GM21723 (cell line): ENCODE results near the gene OPN5.
"Not testable (repeated sequence)": the region's sequence is repeated elsewhere in the genome, so short reads cannot be mapped to it uniquely, and the experiment has no call there.

Experiments
- ATAC-seq: cut with Tn5 transposase; IDR thresholded peaks from one replicate; pipeline ENCODE4 v1.9.1; 2021; ENCODE audit warnings: mild to moderate bottlenecking, moderate library complexity; ENCODE audit not compliant: unreplicated experiment

OPN5 gene, protein sequence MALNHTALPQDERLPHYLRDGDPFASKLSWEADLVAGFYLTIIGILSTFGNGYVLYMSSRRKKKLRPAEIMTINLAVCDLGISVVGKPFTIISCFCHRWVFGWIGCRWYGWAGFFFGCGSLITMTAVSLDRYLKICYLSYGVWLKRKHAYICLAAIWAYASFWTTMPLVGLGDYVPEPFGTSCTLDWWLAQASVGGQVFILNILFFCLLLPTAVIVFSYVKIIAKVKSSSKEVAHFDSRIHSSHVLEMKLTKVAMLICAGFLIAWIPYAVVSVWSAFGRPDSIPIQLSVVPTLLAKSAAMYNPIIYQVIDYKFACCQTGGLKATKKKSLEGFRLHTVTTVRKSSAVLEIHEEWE

DNA sequence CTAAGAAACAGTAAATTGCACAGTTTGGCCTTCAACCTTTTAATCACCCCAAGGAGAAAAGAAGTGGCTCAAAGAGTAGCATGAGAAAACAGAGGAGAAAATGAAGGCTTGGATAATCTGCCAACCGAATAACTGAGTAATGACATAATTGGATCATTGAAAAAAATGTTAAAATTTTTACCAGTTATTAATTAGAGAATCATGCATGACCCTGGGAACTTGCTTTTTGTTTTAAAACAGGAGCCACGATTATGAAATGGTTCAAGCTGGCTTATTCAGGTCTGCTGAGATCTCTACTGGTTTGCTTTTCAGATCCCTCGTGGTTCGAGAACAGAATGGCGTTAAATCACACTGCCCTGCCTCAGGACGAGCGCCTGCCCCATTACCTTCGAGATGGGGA is at the start of gene OPN5:
OPN5 (plus strand) TSS at position 301 of the 400 bp plus-strand sequence; CDS start at position 336, 35 bp downstream.
- no peak for ATAC-seq

DNA sequence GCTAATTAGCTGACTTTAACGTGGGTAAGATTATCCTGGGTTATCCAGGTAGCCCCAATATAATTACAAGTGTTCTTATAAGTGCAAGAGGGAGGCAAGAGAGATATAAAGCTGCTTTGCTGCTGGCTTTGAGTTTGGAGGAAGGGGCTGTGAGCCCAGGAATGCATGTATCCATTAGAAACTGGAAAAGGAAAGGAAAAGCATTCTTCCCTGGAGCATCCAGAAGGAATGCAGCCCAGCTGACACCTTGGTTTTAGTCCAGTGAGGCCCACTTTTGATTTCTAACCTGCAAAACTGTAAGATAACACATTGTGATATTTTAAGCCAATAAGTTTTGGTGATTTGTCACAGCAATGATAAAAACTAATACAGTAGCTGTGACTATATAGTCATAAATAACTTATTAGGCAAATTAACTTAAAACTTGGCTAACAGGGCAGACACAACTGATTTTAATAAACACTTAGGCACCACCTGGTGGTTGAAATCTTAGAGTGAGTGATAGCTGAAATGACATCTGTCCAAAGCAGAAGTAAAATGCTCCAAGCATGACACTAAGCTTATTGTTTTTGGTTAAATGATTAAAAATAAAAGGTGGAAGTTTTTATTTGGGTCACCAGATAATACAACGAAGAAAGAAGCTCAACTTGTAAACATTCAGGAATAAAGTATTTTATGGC is 47.8 kb upstream of the OPN5 start:
- ATAC-seq, result peak; percentile 66

DNA sequence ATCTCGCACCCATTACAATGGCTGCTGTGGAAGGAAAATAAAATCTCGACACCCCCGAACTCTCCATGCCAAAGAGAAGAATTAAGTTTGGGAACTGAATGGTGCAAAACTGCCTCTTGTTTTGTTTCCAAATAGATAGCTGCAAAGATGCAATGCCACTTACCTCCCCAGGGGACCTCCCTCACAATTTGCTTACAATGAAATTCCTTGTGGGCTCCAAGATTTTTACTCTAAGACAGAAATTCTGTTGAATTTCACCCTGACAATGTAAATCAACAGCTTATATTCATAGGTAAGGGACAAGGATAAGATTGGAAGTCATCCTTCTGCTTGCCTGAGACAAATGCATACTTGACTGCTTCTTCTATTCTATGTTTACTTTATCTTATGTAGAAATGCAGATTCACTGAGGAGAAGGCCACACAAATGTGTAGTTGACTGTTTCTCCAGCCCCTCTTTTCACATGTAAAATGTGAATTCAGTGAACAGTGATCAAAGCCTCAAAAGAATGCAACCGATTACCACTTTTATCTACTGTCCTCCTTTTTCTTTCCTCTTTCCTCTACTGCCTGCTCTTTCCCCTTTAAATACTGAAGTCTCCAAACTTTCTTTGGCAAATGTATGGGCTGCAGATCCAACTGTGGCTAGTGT is 46.9 kb upstream of the OPN5 start:
- no peak for ATAC-seq

GRCh38 chr6:47736083-47736700 is 45.6 kb upstream of the OPN5 start:
- no peak for ATAC-seq

DNA sequence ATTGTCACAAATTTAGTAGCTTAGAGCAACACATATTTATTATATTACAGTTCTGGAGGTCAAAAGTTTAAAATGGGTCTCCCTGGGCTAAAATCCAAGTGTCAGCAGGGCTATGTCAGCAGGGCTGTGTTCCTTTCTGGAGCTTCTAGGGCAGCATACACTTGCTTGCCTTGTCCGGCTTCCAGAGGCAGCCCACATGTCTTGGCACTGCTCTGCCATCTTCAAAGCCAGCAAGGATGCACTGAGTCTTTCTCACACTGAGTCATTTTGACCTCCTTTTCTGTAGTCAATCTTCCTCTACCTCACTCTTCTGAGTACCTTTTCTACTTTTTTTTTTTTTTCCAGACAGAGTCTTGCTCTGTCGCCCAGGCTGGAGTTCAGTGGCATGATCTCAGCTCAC is 44.4 kb upstream of the OPN5 start:
- no peak for ATAC-seq

DNA sequence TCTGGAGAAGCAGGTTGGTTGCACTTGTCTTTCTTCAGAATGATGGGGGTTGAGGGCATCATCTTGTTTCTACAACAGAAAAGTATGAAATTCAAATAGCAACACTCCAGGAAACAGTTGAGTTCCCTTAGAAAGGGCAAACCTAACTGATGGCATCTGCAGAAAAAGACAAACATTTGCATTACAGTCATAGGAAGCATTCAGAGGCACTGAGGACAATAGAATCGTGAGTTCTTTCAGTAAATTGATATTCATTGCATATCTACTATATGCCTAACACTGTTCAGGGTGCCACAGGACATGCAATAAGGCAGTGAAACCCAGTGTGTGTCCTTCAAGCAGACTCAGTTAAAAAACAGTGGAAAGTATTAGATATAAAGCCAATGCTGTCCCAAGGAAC is 41.1 kb upstream of the OPN5 start:
- ATAC-seq, result no peak

DNA sequence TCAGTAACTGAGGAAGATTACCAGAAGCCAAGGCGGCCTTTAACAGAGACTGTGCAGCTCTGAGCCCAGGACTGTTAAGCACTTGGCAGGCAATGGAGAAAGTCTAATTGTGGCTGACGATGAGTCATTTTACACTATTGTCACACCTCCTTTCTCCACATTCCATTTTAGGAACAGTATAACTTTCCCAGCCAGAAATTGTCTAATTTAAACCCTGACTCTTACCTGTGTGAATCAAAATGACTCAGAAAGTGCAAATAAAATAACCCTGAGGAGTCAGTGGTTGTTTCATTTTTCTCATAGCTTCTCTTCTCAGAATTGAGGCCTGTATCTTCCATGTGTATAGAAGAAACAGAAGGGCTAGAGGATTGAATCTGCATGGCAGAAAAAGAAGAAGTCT is 40.0 kb upstream of the OPN5 start:
- peak; percentile 51 for ATAC-seq

- ATAC-seq, result no peak
Measured at GRCh38 chr6:47743744-47744143, 38.1 kb upstream of the OPN5 start.

- not testable (repeated sequence) for ATAC-seq
Measured at GRCh38 chr6:47745269-47745668, 36.6 kb upstream of the OPN5 start.

- no peak for ATAC-seq
Measured at GRCh38 chr6:47749757-47750156, 32.1 kb upstream of the OPN5 start.

GRCh38 chr6:47752801-47753200 is 29.0 kb upstream of the OPN5 start:
- no peak for ATAC-seq

GRCh38 chr6:47759364-47759763 is 22.5 kb upstream of the OPN5 start:
- ATAC-seq, result no peak

DNA sequence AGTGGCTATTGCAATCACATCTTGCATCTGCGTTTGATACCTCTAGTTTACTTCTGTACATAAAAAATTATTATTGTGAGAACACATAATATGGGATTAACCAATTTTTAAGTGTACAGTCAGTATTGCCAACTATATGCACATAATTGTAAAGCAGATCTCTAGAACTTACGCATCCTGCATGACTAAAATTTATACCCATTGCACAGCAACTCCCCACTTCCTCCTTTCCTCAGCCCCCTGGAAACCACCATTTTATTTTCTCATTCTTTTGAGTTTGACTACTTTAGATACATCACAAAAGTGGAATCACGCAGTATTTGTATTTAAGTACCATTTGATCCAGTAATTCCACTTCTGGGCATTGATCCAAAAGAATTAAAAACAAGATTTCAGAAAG is 19.3 kb upstream of the OPN5 start:
- ATAC-seq, result no peak

DNA sequence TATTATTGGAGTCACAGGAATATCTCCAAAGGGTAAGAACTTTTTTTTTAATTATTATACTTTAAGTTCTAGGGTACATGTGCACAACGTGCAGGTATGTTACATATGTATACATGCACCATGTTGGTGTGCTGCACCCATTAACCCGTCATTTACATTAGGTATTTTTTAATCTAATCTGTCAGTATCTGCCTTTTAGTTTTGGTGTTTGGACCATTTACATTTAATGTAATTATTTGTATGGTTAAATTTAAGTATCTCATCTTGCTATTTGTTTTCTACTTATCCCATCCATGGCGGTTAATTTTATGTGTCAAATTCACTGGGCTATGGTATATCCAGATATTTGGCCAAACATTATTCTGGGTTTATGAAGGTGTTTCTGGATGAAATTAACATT is 15.4 kb upstream of the OPN5 start:
- ATAC-seq, result no peak

- ATAC-seq, result no peak
Measured at GRCh38 chr6:47767102-47767501, 14.7 kb upstream of the OPN5 start.

DNA sequence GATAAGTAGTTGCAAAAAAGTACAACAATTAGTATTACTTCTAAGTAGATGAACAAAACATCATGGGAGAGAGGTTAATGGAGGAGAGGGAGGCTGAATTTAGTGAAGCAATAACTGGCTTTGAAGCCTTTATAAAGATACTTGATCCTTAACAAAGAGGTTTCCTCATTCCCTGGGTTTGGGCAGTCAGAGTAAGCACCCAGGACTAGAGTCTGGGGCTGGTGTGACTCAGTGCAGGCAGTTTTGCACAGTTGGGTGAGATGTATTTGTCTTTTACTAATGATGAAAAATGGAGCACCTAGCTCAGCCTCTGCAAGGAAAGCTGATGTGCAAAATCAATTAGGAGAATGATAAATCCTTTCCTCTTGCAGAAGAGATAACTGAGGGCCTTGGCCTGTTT is 11.8 kb upstream of the OPN5 start:
- ATAC-seq, result no peak

- no peak for ATAC-seq
Measured at GRCh38 chr6:47772359-47772758, 9.5 kb upstream of the OPN5 start.

- no peak for ATAC-seq
Measured at GRCh38 chr6:47773005-47773404, 8.8 kb upstream of the OPN5 start.

DNA sequence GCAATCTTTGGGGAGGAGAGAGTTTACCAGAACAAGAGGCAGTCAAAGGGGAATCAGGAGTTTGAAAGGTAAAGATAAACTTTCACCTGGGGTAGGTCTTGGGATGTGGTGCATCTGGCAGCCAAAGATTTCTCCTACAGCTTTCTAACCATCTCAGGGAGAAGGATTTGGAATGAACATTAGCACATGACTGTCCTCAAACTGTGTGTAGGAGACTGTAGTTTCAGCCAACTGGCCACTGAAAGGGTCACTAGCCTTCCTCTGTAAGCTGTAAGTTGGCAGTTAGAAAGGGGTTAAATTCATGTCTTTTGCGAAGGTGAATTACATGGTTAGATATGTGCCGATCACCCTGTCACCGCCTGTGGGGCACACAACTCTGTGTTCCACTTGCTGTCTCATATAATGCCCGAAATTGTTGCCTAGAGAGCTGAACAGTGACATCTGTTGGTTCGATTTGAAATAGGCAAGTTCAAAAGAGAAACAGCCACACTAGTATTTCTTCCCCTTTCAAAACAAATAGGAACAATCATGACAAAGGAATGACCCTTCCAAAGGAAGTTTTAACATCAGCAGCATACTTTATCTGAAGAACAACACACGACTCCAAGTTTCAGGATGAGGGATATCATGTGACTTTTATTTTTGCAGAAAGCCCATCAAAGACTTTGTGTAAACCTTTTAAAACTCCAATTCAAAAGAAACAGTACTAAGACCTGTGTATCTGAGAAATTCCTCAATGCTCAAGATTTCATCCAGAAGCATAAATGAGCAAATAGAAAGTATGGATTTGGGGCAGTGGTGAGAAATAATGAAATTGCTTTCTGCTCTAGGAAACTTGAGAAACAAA is 1.1 kb upstream of the OPN5 start:
- peak; percentile 87 for ATAC-seq

- no peak for ATAC-seq
Measured at GRCh38 chr6:47785182-47785581, 3.4 kb downstream of the OPN5 start.
